CD4-positive, alpha-beta T cell treated with Interleukin-17A for 1 hour (primary cell): ENCODE data around the gene CCNI2.
A peak's percentile ranks its signal among the peaks of the same experiment; 100 is the strongest.

ENCODE experiments used
- DNase-seq: peaks from one replicate; pipeline ENCODE4 v3.0.0-alpha.2; 2020

Gene CCNI2

GRCh38 chr5:132746954-132747615, at the start of gene CCNI2:
CCNI2 (plus strand) TSS chr5:132747426; CDS start chr5:132747496, 70 bp downstream.
- peak; percentile 72 for DNase-seq

DNA sequence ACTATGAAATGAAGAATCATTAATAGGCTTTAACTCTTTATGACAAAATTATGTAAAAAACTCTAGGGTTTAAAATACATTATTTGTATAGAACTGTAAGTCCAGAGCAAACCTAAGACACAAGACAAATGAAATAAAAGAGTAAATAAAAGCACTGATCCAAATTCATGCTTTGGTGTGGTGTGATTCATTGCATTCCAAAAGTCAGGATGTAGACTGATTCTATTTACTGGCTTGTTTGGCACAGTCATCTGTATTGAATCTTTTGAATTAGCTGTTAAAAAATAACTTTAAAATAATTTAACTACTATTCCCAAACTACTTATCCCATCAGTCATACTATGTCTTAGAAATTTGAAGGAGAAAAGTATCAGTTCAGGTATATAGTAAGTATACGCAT, 42.4 kb upstream of the CCNI2 start:
- DNase-seq: no peak

DNA sequence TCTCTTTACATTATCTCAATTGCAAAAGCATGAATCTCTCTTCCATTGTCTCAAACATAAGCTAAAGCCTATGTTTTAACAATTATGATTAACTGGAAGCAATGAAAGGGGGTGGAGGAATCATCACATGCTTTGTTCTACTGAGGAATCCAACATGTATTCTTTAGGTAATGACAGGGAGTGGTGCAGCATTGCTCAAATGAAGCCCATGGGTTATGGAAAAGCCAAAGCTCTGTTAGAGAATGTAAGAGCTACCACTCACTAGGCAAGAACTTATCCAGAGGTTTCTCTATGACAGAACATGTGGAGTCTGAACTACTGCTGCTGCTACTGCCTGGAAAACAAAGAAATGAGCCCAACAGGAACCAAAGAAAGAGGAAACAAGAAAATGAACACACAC, 38.6 kb upstream of the CCNI2 start:
- no peak for DNase-seq

GRCh38 chr5:132714456-132715307, 32.5 kb upstream of the CCNI2 start:
- peak; percentile 20 for DNase-seq

GRCh38 chr5:132718544-132719312, 28.5 kb upstream of the CCNI2 start:
- DNase-seq: no peak

- no peak for DNase-seq
These were observed 21.5 kb upstream of the CCNI2 start for GRCh38 chr5:132725745-132726144.

DNA sequence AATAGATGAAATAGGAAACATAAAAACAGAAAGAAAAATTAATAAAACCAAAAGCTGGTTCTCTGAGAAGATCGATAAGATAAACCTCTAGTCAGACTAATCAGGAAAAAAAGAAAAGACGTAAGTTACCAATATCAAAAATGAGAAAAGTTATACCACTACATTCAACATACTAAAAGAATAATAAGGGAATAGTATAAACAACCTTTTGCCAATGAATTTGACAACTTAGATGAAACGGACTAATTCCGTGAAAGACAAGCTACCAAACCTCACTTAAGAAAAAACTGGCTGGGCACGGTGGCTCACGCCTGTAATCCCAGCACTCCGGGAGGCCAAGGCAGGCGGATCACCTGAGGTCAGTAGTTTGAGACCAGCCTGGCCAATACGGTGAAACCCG, 17.3 kb upstream of the CCNI2 start:
- no peak for DNase-seq

GRCh38 chr5:132733499-132734148, 13.6 kb upstream of the CCNI2 start:
- no peak for DNase-seq

- DNase-seq: no peak
These were observed 12.5 kb upstream of the CCNI2 start for GRCh38 chr5:132734687-132735086.

DNA sequence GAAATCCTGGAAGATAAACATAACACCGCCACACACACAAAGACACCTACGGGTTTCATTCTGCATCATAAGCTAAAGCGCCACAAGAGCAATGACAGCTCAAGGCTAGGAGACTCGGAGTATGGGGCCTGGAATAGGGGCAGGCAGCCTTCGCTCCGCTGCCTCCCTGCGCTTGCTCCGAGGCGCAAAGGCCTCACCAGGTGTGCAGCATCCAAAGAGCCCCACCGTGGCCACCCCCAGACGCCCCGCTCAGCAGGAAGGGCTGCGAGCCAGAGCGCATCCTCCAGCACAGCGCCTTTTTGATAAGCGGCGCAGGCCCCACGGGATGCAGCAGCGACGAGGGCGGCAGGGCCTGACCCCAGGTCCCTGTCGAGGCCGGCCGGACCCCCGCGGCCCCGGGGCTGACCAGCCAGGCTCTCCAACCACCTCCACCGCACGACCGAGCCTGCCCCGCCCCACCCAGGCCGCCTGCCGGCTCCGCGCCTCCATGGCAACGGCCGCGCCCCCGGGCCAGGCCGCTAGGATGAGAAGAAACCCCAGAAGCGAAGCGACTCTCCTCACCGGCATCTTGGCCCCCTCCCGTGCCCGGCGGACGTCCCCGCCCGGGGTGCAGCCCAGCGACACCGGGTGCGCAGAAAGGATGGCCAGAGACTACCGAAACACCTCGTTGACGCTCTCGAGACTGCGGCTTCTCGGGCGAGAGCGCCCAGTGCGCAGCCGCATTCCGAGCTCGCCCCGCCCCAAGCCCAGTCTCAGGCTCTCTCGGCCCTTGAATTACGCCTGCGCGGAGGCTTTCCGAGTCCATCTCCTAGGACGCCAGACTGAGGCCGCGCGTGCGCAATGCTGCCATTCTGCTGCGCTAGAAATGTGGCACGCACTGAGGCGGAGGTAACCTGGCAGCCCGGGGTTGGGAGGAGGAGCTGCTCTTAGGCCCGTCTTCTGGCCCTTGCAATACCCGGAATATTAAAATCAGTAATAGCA, 10.1 kb upstream of the CCNI2 start, which contains the start of gene KIF3A:
KIF3A (minus strand) TSS at position 694 of the 981 bp plus-strand sequence; CDS start at position 567, 127 bp downstream.
- DNase-seq: peak; percentile 98

- DNase-seq: no peak
These were observed 9.1 kb upstream of the CCNI2 start for GRCh38 chr5:132737982-132738681.

- DNase-seq: no peak
These were observed 8.0 kb upstream of the CCNI2 start for GRCh38 chr5:132739232-132739631.

DNA sequence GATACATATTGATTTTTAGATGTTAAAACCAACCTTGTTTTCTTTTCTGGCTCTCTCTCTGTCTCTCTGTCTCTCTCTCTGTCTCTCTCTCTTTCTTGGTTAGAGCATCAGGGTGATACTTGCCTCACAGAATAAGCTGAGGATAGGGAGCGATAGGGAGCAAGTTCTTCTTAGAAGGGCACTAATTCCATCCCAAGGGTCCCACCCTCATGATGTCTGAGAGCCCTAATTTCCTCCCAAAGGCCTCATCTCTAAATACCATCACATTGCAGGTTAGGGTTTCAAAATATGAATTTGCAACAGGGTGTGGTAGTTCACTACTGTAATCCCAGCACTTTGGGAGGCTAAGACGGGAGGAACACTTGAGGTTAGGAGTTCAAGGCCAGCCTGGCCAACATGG, 5.1 kb upstream of the CCNI2 start:
- no peak for DNase-seq

- no peak for DNase-seq
These were observed 4.6 kb upstream of the CCNI2 start for GRCh38 chr5:132742626-132743025.

GRCh38 chr5:132744659-132745058, 2.6 kb upstream of the CCNI2 start:
- no peak for DNase-seq

DNA sequence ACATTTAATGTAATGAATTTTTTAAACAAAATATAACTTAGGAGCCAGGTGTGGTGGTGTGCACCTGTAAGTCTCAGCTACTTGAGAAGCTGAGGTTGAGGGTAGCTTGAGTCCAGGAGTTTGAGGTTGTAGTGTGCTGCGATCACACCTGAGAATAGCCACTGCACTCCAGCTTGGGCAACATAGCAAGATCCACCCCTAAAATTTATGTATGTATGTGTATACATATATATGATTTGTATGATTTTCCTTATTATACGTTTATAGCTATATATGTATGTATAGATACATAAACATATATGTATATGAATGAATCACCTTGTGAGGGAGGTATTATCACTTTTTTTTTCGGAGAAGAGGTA, 653 bp upstream of the CCNI2 start:
- no peak for DNase-seq

DNA sequence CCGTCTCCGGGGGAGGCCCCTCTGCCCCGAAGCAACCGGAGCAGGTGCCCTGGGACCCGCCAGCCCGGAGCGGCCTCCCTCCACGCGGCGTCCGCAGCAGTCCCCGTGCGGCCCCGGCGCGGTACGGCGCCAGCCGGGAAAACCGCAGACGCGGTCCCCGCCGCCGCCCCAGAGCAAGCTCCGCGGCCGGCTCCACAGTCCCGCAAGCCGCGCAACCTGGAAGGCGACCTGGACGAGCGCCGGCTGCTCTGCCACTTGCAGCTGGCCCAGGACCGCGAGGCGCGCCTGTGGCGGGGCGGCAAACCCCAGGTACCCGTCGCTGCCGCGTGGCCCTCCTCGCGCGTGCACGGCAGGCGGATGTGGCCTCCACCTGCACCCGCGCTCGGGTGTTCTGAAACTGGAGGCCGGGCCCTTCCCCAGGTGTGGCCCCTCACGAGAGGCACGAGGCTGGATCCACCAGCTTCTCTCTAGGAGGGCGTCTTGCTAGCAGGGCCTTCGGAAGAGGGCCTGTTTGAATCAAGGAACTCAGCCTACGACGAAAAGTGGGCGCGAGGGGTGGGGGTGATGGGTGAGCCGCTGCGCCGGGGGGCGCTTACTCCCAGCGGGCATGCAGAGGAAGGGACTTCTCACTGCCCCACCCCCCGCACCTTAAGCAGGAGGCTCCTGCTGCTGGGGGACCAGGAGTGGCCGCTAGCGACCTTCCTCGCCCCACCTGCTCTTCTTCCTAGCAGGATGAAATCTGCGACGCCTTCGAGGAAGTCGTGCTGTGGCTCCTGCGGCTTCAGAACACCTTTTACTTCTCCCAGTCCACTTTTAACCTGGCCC, 602 bp downstream of the CCNI2 start:
- DNase-seq: peak; percentile 60

DNA sequence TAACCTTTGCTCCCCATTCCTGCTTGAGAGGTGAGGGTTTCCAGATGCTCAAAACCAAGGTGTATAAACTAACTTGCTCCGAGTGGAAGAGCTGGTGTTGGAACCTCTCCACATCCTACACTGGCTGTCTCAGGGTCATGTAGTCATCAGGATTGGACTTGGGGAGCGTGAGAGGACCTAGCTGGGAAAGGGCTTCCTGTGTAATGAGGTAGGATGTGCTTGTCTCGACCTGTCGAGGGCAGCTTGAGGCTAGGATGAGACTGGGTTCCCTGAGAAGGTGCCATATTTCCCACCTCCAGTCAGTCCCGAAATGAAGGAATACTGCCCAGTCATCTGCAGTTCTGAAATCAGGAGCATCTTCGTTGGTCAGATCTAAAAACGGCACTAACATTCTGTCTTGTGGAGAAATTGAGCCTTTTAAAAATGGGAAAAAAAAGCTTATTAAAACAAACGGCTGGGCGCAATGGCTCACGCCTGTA, 1.3 kb downstream of the CCNI2 start:
- no peak for DNase-seq

GRCh38 chr5:132749506-132749905, 2.3 kb downstream of the CCNI2 start:
- no peak for DNase-seq
